GM12872 (cell line): ENCODE data around the gene SETD1A.
A peak's percentile ranks its signal among the peaks of the same experiment; 100 is the strongest.

Experiments
- CTCF ChIP-seq: IDR thresholded peaks from 3 replicates; pipeline ENCODE4 v1.5.1; 2011; ENCODE audit warnings: low read depth, mild to moderate bottlenecking, low read length, moderate library complexity; ENCODE audit not compliant: insufficient read depth

Gene SETD1A

GRCh38 chr16:30947859-30948666 lies 9.5 kb upstream of the SETD1A start:
- TF ChIP-seq CTCF: no peak

- no peak for TF ChIP-seq CTCF
These were observed 8.6 kb upstream of the SETD1A start, which contains the start of gene ORAI3 for GRCh38 chr16:30948667-30949649. TSS of gene ORAI3 (plus strand) at chr16:30949068. CDS start at chr16:30949290, 222 bp downstream.

GRCh38 chr16:30949650-30950515 lies 7.7 kb upstream of the SETD1A start:
- peak; percentile 39 for TF ChIP-seq CTCF

GRCh38 chr16:30950516-30951065 lies 7.0 kb upstream of the SETD1A start:
- no peak for TF ChIP-seq CTCF

GRCh38 chr16:30951193-30951592 lies 6.4 kb upstream of the SETD1A start:
- no peak for TF ChIP-seq CTCF

- no peak for TF ChIP-seq CTCF
These were observed 5.8 kb upstream of the SETD1A start for GRCh38 chr16:30951750-30952149.

- no peak for TF ChIP-seq CTCF
These were observed 4.4 kb upstream of the SETD1A start for GRCh38 chr16:30953111-30953510.
